GM13976 (cell line): ENCODE results near the gene SMTNL2.

ENCODE experiments used
- DNase-seq: peaks from one replicate; pipeline ENCODE4 v3.0.0; 2012; ENCODE audit warnings: low spot score
- CTCF ChIP-seq: IDR thresholded peaks from 2 replicates; pipeline ENCODE4 v1.5.1; 2012; ENCODE audit warnings: borderline replicate concordance, mild to moderate bottlenecking; ENCODE audit not compliant: insufficient read depth; ENCODE audit errors: extremely low read depth, missing control alignments, control extremely low read depth
- in situ Hi-C: fragments of 300-500 bp; cut with MboI; formaldehyde crosslinking; loops from one replicate; pipeline ENCODE4 v1.12.0; 2022; ENCODE audit warnings: low sequenced_read_pairs, mixed read lengths, inconsistent platforms; ENCODE audit not compliant: unreplicated experiment

Gene SMTNL2

DNA sequence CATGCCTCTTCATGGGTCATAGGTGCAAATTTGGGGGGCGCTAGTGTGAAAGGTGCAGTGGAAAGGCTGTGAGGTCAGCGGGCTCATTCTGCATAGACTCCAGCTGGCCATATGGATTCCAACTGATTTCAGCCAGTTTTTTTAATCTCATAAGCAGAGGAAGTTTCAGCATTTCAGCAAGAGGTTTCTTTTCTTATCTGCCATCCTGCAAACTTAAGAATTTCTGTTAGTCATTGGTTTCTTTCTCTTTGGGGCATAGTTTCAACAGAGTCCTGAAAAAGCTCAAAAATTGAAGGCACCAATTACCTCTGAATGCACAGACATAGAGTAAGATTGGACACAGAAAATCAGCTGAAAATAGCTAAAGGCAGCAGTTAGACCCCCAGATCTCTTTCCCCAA, 73.3 kb downstream of the SMTNL2 start:
- no peak for DNase-seq
- in situ Hi-C loops = no loop called here
- TF ChIP-seq CTCF = no peak
